ENCODE data around the gene PLXNC1.

Gene PLXNC1

DNA sequence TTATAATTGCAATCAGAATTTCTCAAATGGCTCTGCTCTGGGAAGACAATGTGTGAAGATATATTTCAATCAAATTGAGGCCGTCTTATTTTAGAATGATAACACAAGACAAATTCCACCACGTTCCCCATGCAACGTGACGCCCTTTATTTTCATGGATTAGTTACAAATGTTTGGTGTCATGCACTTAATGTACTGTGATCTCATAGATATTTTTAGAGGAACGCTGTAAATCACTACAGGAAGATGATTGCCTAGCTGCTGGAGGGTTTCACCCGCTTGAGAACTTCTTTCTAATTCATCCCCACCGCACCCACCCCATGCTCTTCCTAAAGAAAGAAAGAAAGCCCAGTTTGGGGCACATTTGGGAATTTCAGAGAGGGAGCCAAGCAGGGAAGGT lies 117.2 kb downstream of the PLXNC1 start:
- peaks cover 5% of the 10 kb centered on the region for H3K79me1 ChIP-seq (ENCODE audit: low read length)

GRCh38 chr12:94265966-94266745 lies 117.8 kb downstream of the PLXNC1 start:
- no CpG with 5 or more reads among the region's 14 CpGs for WGBS (ENCODE audit: extremely low coverage, insufficient coverage, insufficient read length)
- Histone ChIP-seq H3K4ac (ENCODE audit: low read depth, low read length) (no peak overlapping the region), H3K27me3 (ENCODE audit: insufficient read depth, low read length) (no peaks in the 10 kb centered on the region), H3K18ac (ENCODE audit: low read length) (no peak overlapping the region), H3K4me3 (ENCODE audit: low read depth, low read length) (no peak overlapping the region), H2AK5ac (ENCODE audit: low read length) (no peak overlapping the region), H3K27ac (ENCODE audit: low read depth, low read length) (no peak overlapping the region), H2BK5ac (ENCODE audit: low read depth, low read length, poor library complexity) (no peak overlapping the region), H3K36me3 (ENCODE audit: control insufficient read depth in 1 of 2, insufficient read depth in 2 of 2, low read length in 2 of 2) (no peaks in the 10 kb centered on the region), H3K23ac (ENCODE audit: low read length) (no peak overlapping the region), H3K79me2 (ENCODE audit: control insufficient read depth, insufficient read depth, low read length, poor library complexity) (no peaks in the 10 kb centered on the region), H3K79me1 (ENCODE audit: low read length) (peaks cover 5% of the 10 kb centered on the region), H2BK120ac (ENCODE audit: insufficient read depth, low read length, poor library complexity) (peak overlapping the region; percentile 81), H3K4me1 (ENCODE audit: control insufficient read depth in 1 of 2, insufficient read depth in 2 of 2, low read length in 2 of 2) (peaks cover 14 to 19% of the 10 kb centered on the region in 2 experiments), H3K9me3 (ENCODE audit: insufficient read depth, low read depth, low read length) (peaks cover 3% of the 10 kb centered on the region), H3K14ac (ENCODE audit: low read length) (peak overlapping the region; percentile 64), H3K4me2 (ENCODE audit: low read length) (no peak overlapping the region), H2AFZ (ENCODE audit: insufficient read depth, low read length, poor library complexity) (no peak overlapping the region), H4K12ac (ENCODE audit: low read depth, low read length) (no peak overlapping the region), H4K8ac (ENCODE audit: low read depth, low read length) (peak overlapping the region; percentile 1), H4K91ac (ENCODE audit: low read depth, low read length) (peak overlapping the region; percentile 32), H2BK12ac (ENCODE audit: low read length) (peak overlapping the region; percentile 61), H3K9ac (ENCODE audit: low read length) (no peak overlapping the region)
- peak; percentile 18 to 35 for DNase-seq

More for the DNA sequence above, 117.2 kb downstream of the PLXNC1 start:
- peaks cover 14 to 20% of the 10 kb centered on the region in 2 experiments for H3K4me1 ChIP-seq (ENCODE audit: control insufficient read depth in 1 of 2, insufficient read depth in 2 of 2, low read length in 2 of 2)
- H2AFZ ChIP-seq (ENCODE audit: insufficient read depth, low read length, poor library complexity), result no peak overlapping the region
- no peak overlapping the region for H2BK120ac ChIP-seq (ENCODE audit: insufficient read depth, low read length, poor library complexity)
- no peak overlapping the region for H3K4ac ChIP-seq (ENCODE audit: low read depth, low read length)
- no peak overlapping the region for H3K9ac ChIP-seq (ENCODE audit: low read length)
- no peak overlapping the region for H4K8ac ChIP-seq (ENCODE audit: low read depth, low read length)
- H3K23ac ChIP-seq (ENCODE audit: low read length), result no peak overlapping the region
- no peak overlapping the region for H4K91ac ChIP-seq (ENCODE audit: low read depth, low read length)
- no peak overlapping the region for H3K18ac ChIP-seq (ENCODE audit: low read length)
- H2AK5ac ChIP-seq (ENCODE audit: low read length), result no peak overlapping the region
- no peaks in the 10 kb centered on the region for H3K27me3 ChIP-seq (ENCODE audit: insufficient read depth, low read length)
- no peak overlapping the region for H3K14ac ChIP-seq (ENCODE audit: low read length)
- H4K12ac ChIP-seq (ENCODE audit: low read depth, low read length), result no peak overlapping the region
- WGBS (ENCODE audit: extremely low coverage, insufficient coverage, insufficient read length), result no CpG with 5 or more reads among the region's 7 CpGs
- H3K4me2 ChIP-seq (ENCODE audit: low read length), result no peak overlapping the region
- H2BK12ac ChIP-seq (ENCODE audit: low read length), result no peak overlapping the region
- no peak for DNase-seq
- no peak overlapping the region for H2BK5ac ChIP-seq (ENCODE audit: low read depth, low read length, poor library complexity)
- peaks cover 3% of the 10 kb centered on the region for H3K9me3 ChIP-seq (ENCODE audit: insufficient read depth, low read depth, low read length)
- H3K4me3 ChIP-seq (ENCODE audit: low read depth, low read length), result no peak overlapping the region
- no peaks in the 10 kb centered on the region for H3K36me3 ChIP-seq (ENCODE audit: control insufficient read depth in 1 of 2, insufficient read depth in 2 of 2, low read length in 2 of 2)
- no peak overlapping the region for H3K27ac ChIP-seq (ENCODE audit: low read depth, low read length)
- H3K79me2 ChIP-seq (ENCODE audit: control insufficient read depth, insufficient read depth, low read length, poor library complexity), result no peaks in the 10 kb centered on the region

DNA sequence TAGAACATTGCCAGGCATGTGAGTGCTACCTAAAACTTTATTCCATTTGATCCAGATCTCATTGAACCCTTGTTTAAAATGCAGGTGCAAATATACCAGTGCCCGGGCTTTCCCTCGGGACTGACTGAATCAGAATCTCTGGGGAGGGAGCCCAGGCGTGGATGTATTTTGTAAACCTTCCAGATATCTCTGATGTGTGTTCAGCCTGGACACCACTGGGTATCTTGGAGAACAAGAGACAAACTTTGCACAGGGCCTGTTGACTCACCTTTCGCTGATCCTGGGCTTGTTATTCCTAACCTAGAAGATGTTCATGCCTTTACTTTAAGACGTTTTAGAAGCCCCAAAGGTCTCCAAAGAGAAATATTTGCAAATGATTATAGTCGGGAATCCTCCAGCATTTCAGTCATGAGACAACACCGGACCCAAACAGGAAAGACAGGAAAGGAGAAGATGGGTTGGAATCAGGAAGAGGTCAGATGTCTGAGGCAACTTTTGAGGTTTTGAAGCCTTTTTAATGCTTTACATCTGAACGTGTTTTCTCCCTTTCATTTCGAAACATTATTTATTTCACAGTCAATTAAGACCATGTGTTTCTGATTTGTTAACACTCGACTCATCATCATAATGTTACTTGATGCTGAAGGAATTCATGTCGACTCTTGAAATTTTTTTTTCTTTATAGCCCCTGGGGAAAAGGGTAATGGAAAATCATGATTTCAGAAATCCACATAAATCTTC lies 118.6 kb downstream of the PLXNC1 start:
- Histone ChIP-seq H3K9me3 (ENCODE audit: insufficient read depth, low read depth, low read length) (peaks cover 3% of the 10 kb centered on the region), H2AK5ac (ENCODE audit: low read length) (no peak overlapping the region), H3K4me1 (ENCODE audit: control insufficient read depth in 1 of 2, insufficient read depth in 2 of 2, low read length in 2 of 2) (peaks cover 12 to 20% of the 10 kb centered on the region in 2 experiments), H3K18ac (ENCODE audit: low read length) (no peak overlapping the region), H3K79me1 (ENCODE audit: low read length) (peaks cover 5% of the 10 kb centered on the region), H3K79me2 (ENCODE audit: control insufficient read depth, insufficient read depth, low read length, poor library complexity) (no peaks in the 10 kb centered on the region), H2BK120ac (ENCODE audit: insufficient read depth, low read length, poor library complexity) (peak overlapping the region; percentile 22), H3K23ac (ENCODE audit: low read length) (no peak overlapping the region), H3K9ac (ENCODE audit: low read length) (no peak overlapping the region), H3K36me3 (ENCODE audit: control insufficient read depth in 1 of 2, insufficient read depth in 2 of 2, low read length in 2 of 2) (no peaks in the 10 kb centered on the region), H3K4ac (ENCODE audit: low read depth, low read length) (no peak overlapping the region), H2BK12ac (ENCODE audit: low read length) (no peak overlapping the region), H3K4me2 (ENCODE audit: low read length) (no peak overlapping the region), H3K4me3 (ENCODE audit: low read depth, low read length) (no peak overlapping the region), H2AFZ (ENCODE audit: insufficient read depth, low read length, poor library complexity) (no peak overlapping the region), H3K27me3 (ENCODE audit: insufficient read depth, low read length) (no peaks in the 10 kb centered on the region), H2BK5ac (ENCODE audit: low read depth, low read length, poor library complexity) (no peak overlapping the region), H4K8ac (ENCODE audit: low read depth, low read length) (peak overlapping the region; percentile 25), H4K91ac (ENCODE audit: low read depth, low read length) (no peak overlapping the region), H4K12ac (ENCODE audit: low read depth, low read length) (no peak overlapping the region), H3K14ac (ENCODE audit: low read length) (no peak overlapping the region), H3K27ac (ENCODE audit: low read depth, low read length) (peak overlapping the region; percentile 30)
- no CpG with 5 or more reads among the region's 11 CpGs for WGBS (ENCODE audit: extremely low coverage, insufficient coverage, insufficient read length)
- peak; percentile 62 to 81 for DNase-seq

- Histone ChIP-seq H3K9ac (ENCODE audit: low read length) (no peak overlapping the region), H2AFZ (ENCODE audit: insufficient read depth, low read length, poor library complexity) (no peak overlapping the region), H4K91ac (ENCODE audit: low read depth, low read length) (no peak overlapping the region), H3K36me3 (ENCODE audit: control insufficient read depth in 1 of 2, insufficient read depth in 2 of 2, low read length in 2 of 2) (no peaks in the 10 kb centered on the region), H3K9me3 (ENCODE audit: insufficient read depth, low read depth, low read length) (peaks cover 3% of the 10 kb centered on the region), H3K4me1 (ENCODE audit: control insufficient read depth in 1 of 2, insufficient read depth in 2 of 2, low read length in 2 of 2) (peaks cover 8 to 15% of the 10 kb centered on the region in 2 experiments), H2AK5ac (ENCODE audit: low read length) (no peak overlapping the region), H4K8ac (ENCODE audit: low read depth, low read length) (no peak overlapping the region), H3K14ac (ENCODE audit: low read length) (no peak overlapping the region), H2BK12ac (ENCODE audit: low read length) (peak overlapping the region; percentile 57), H3K4ac (ENCODE audit: low read depth, low read length) (no peak overlapping the region), H2BK120ac (ENCODE audit: insufficient read depth, low read length, poor library complexity) (no peak overlapping the region), H3K4me3 (ENCODE audit: low read depth, low read length) (no peak overlapping the region), H4K12ac (ENCODE audit: low read depth, low read length) (no peak overlapping the region), H3K79me2 (ENCODE audit: control insufficient read depth, insufficient read depth, low read length, poor library complexity) (no peaks in the 10 kb centered on the region), H2BK5ac (ENCODE audit: low read depth, low read length, poor library complexity) (peak overlapping the region; percentile 34), H3K23ac (ENCODE audit: low read length) (no peak overlapping the region), H3K4me2 (ENCODE audit: low read length) (no peak overlapping the region), H3K27ac (ENCODE audit: low read depth, low read length) (no peak overlapping the region), H3K79me1 (ENCODE audit: low read length) (peaks cover 5% of the 10 kb centered on the region), H3K18ac (ENCODE audit: low read length) (no peak overlapping the region), H3K27me3 (ENCODE audit: insufficient read depth, low read length) (no peaks in the 10 kb centered on the region)
- DNase-seq, result no peak
- no CpG with 5 or more reads among the region's 3 CpGs for WGBS (ENCODE audit: extremely low coverage, insufficient coverage, insufficient read length)
These were observed 119.1 kb downstream of the PLXNC1 start for GRCh38 chr12:94267537-94267872.
